GM06990 (cell line): Measurements from ENCODE around the gene SCAPER.

Experiments
- DNase-seq: peaks from one replicate; pipeline ENCODE4 v3.0.0-alpha.2; 2011; ENCODE audit not compliant: insufficient read length; ENCODE audit errors: extremely low read depth
- H3K27me3 ChIP-seq: replicated peaks from 2 replicates; pipeline ENCODE4 v1.6.0; 2011; ENCODE audit warnings: low read length; ENCODE audit not compliant: control insufficient read depth, insufficient read depth
- H3K36me3 ChIP-seq: 2 replicates; pipeline ENCODE4 v1.5.1; 2011; ENCODE audit warnings: low read length; ENCODE audit not compliant: control insufficient read depth, insufficient read depth
- H3K4me3 ChIP-seq: replicated peaks from 2 replicates; pipeline ENCODE4 v1.5.1; 2011; ENCODE audit warnings: low read depth, mild to moderate bottlenecking, control low read depth, low read length
- CTCF ChIP-seq: IDR thresholded peaks from 2 replicates; pipeline ENCODE4 v1.5.1; 2011; ENCODE audit warnings: low read length, control low read depth, mild to moderate bottlenecking, inconsistent platforms; ENCODE audit not compliant: insufficient read depth, poor library complexity, severe bottlenecking

The SCAPER gene

GRCh38 chr15:76566276-76566675 lies 338.9 kb downstream of the SCAPER start:
- H3K36me3 ChIP-seq, result no peaks in the 10 kb centered on the region
- TF ChIP-seq CTCF, result no peak
- H3K27me3 ChIP-seq, result no peaks in the 10 kb centered on the region
- no peak overlapping the region for H3K4me3 ChIP-seq
- no peak for DNase-seq

DNA sequence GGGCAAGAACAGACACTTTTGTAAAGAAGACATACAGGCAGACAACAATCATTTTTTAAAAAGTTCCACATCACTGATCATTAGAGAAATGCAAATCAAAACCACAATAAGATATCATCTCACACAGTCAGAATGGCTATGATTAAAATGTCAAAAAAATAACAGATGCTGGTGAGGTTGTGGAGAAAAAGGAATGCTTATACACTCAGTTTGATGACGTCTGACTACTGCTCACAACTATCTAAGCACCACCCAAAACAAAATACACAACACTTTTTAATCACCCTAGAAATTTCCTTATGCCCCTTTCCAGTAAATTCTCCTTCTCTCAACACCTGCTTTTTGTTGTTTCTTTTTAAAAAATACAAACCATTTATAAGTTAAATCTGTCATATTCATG lies 339.8 kb downstream of the SCAPER start:
- no peaks in the 10 kb centered on the region for H3K27me3 ChIP-seq
- H3K36me3 ChIP-seq, result no peaks in the 10 kb centered on the region
- TF ChIP-seq CTCF, result no peak
- no peak for DNase-seq
- no peak overlapping the region for H3K4me3 ChIP-seq

GRCh38 chr15:76555247-76555646 lies 349.9 kb downstream of the SCAPER start:
- no peak for DNase-seq
- no peak for TF ChIP-seq CTCF
- Histone ChIP-seq H3K27me3 (no peaks in the 10 kb centered on the region), H3K4me3 (no peak overlapping the region), H3K36me3 (no peaks in the 10 kb centered on the region)

GRCh38 chr15:76553564-76553963 lies 351.6 kb downstream of the SCAPER start:
- DNase-seq, result no peak
- no peak for TF ChIP-seq CTCF
- H3K4me3 ChIP-seq, result no peak overlapping the region
- no peaks in the 10 kb centered on the region for H3K36me3 ChIP-seq
- no peaks in the 10 kb centered on the region for H3K27me3 ChIP-seq

GRCh38 chr15:76553102-76553501 lies 352.0 kb downstream of the SCAPER start:
- TF ChIP-seq CTCF, result no peak
- Histone ChIP-seq H3K4me3 (no peak overlapping the region), H3K27me3 (no peaks in the 10 kb centered on the region), H3K36me3 (no peaks in the 10 kb centered on the region)
- DNase-seq, result no peak

DNA sequence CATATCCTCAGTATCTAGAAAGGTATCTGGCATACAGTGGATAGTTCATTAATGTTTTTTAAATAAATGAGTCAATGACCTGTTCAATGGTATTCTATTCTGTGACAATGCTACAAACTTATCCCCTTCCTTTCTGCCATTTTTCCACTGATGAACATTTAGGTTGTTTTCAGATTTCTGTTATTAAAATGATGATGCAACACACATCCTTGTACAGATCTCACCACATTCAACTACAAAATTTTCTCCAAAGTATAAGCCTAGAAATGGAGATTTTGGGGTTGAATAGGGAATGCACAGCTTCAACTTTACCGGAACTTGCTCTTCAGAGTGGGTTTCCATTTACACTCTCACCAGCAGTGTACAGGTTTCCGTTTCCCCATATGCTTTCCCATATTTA lies 358.3 kb downstream of the SCAPER start:
- no peak for DNase-seq
- H3K27me3 ChIP-seq, result no peaks in the 10 kb centered on the region
- no peak for TF ChIP-seq CTCF
- H3K36me3 ChIP-seq, result no peaks in the 10 kb centered on the region
- no peak overlapping the region for H3K4me3 ChIP-seq
